C4-2B (cell line): Measurements from ENCODE around the gene CCER1.

Source experiments
- H3K27ac ChIP-seq: fragments of 450-650 bp; 2 replicates; pipeline ENCODE4 v1.5.1; 2017
- ZFX ChIP-seq: fragments of 450-650 bp; IDR thresholded peaks from 2 replicates; pipeline ENCODE4 v1.6.1; 2017
- TF ChIP-seq, protein P1 (sequence below): fragments of 450-650 bp; conservative IDR thresholded peaks from 2 replicates; pipeline ENCODE4 v1.5.1; 2017; ENCODE audit warnings: mild to moderate bottlenecking

Gene CCER1, protein sequence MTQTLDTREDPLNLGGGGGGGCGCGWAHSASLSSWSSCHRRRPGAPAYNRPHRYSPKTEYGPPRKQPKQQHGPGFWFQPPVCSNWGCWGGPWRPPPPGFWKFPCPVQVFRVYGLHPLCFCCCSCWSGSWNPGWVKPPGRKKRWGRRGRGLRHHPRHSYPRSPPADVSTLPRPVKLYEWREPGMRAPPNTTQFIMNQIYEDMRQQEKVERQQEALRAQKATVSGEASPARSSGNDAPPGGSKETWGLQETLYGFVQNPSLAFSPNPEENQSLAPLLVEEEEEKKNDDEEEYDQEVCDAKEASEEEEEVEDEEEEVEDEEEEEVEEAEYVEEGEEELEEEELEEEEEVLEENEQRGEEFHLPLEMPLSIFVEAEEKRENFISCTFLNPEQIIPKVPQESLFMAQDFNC

DNA sequence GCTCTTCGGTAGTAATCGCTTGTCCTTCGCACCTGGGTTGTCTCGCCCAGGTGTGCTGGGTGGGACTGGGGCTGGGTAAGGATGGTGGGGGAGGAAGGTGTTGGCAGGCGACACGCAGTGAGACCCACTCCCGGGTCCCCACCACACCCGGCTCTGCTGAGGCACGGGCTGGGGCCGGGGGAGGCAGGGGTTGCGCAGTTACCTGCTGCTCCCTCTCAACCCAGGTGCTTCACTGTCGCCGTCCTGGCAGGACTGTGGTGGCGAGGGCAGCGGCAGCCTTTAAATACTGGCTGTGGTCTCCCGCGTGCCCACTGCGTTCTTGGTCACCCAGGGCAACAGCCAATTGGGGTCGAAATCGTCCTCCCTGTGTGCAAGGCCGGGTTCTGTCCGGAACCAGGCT is at the start of gene CCER1:
Gene CCER1, minus strand, starts transcription at position 256 of the 400 bp plus-strand sequence. CDS start 434 bp downstream, outside the sequence.
- no peak within 1 kb of the TSS for H3K27ac ChIP-seq
- TF ChIP-seq ZFX: no peak
- TF ChIP-seq, protein P1, sequence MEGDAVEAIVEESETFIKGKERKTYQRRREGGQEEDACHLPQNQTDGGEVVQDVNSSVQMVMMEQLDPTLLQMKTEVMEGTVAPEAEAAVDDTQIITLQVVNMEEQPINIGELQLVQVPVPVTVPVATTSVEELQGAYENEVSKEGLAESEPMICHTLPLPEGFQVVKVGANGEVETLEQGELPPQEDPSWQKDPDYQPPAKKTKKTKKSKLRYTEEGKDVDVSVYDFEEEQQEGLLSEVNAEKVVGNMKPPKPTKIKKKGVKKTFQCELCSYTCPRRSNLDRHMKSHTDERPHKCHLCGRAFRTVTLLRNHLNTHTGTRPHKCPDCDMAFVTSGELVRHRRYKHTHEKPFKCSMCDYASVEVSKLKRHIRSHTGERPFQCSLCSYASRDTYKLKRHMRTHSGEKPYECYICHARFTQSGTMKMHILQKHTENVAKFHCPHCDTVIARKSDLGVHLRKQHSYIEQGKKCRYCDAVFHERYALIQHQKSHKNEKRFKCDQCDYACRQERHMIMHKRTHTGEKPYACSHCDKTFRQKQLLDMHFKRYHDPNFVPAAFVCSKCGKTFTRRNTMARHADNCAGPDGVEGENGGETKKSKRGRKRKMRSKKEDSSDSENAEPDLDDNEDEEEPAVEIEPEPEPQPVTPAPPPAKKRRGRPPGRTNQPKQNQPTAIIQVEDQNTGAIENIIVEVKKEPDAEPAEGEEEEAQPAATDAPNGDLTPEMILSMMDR: no peak

GRCh38 chr12:91003737-91004136 is 48.8 kb upstream of the CCER1 start:
- H3K27ac ChIP-seq: no peak overlapping the region
- TF ChIP-seq ZFX: no peak
- TF ChIP-seq, protein P1: no peak

- TF ChIP-seq, protein P1: no peak
- TF ChIP-seq ZFX: no peak
- H3K27ac ChIP-seq: no peak overlapping the region
Observed at GRCh38 chr12:91001306-91001705, 46.3 kb upstream of the CCER1 start.

DNA sequence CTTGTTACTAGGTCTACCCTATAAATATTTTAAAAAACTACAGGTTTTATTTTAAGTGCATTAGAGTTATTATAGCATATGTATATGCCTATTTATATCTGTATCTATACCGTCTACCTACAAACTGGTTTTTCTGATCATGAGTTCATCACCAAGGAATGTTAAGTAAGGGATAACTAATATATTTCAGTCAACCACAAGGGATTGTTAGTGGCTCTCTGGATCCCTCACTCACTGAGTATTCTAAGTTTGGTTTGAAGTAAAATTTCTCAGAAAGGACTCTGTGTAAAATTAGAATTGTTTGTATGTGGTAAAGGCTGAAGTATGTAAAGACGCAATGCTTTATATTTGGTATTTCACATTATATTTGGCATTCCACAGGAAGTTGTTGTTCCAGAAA is 45.0 kb upstream of the CCER1 start:
- no peak overlapping the region for H3K27ac ChIP-seq
- no peak for TF ChIP-seq ZFX
- TF ChIP-seq, protein P1: no peak

GRCh38 chr12:90999527-90999926 is 44.6 kb upstream of the CCER1 start:
- H3K27ac ChIP-seq: no peak overlapping the region
- TF ChIP-seq ZFX: no peak
- TF ChIP-seq, protein P1: no peak

DNA sequence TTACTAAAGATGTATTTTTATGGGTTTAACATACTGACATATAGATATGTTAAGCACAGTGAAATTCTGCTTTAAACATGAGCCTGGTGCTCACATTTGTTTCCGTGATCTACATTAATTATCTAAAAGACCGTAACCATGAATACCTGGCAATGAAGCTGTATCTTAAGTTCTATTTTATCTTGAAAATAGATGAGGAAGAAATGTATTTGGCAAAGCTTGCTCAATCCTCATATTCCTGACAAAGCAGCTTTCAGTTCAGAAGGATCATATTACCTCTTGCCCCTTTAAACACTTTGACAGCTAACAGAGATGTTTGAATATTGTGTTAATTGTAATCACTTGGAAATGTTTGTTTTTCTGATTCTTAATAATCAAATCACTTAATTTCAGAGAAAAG is 40.0 kb upstream of the CCER1 start:
- no peak overlapping the region for H3K27ac ChIP-seq
- TF ChIP-seq, protein P1: no peak
- no peak for TF ChIP-seq ZFX

GRCh38 chr12:90991952-90992465 is 37.0 kb upstream of the CCER1 start:
- TF ChIP-seq, protein P1: no peak
- no peak for TF ChIP-seq ZFX

More at GRCh38 chr12:90991952-90992465, 37.0 kb upstream of the CCER1 start:
- H3K27ac ChIP-seq: no peak overlapping the region
